HG03439 (cell line): ENCODE measurements around the gene SLC2A4.

Experiments
- ATAC-seq: cut with Tn5 transposase; IDR thresholded peaks from one replicate; pipeline ENCODE4 v1.9.1; 2021; ENCODE audit warnings: mild to moderate bottlenecking, moderate library complexity; ENCODE audit not compliant: unreplicated experiment

SLC2A4 gene

GRCh38 chr17:7246779-7247178 is 34.7 kb upstream of the SLC2A4 start:
- no peak for ATAC-seq

GRCh38 chr17:7248796-7249195 is 32.7 kb upstream of the SLC2A4 start:
- no peak for ATAC-seq

- ATAC-seq: no peak
These were observed 32.3 kb upstream of the SLC2A4 start for GRCh38 chr17:7249214-7249613.

GRCh38 chr17:7249830-7250229 is 31.7 kb upstream of the SLC2A4 start:
- no peak for ATAC-seq

- ATAC-seq: peak; percentile 10
These were observed 30.6 kb upstream of the SLC2A4 start for GRCh38 chr17:7250695-7251627.

GRCh38 chr17:7251661-7252175 is 29.8 kb upstream of the SLC2A4 start, which contains the start of gene CTDNEP1:
Gene CTDNEP1, minus strand, starts transcription at chr17:7251734. Its CDS starts 438 bp downstream, at chr17:7251296.
- ATAC-seq: peak; percentile 81

- peak; percentile 52 for ATAC-seq
These were observed 29.1 kb upstream of the SLC2A4 start, which contains the start of gene ELP5 for GRCh38 chr17:7252176-7253043. Gene ELP5, plus strand, starts transcription at chr17:7252215. Its CDS starts 336 bp downstream, at chr17:7252551.

GRCh38 chr17:7253082-7253481 is 28.4 kb upstream of the SLC2A4 start:
- ATAC-seq: no peak

- ATAC-seq: no peak
These were observed 27.0 kb upstream of the SLC2A4 start for GRCh38 chr17:7254511-7254910.

- ATAC-seq: no peak
These were observed 24.6 kb upstream of the SLC2A4 start for GRCh38 chr17:7256766-7257456.

- no peak for ATAC-seq
These were observed 22.6 kb upstream of the SLC2A4 start for GRCh38 chr17:7258731-7259554.

- ATAC-seq: no peak
These were observed 22.0 kb upstream of the SLC2A4 start for GRCh38 chr17:7259555-7259889.

- ATAC-seq: no peak
These were observed 21.4 kb upstream of the SLC2A4 start for GRCh38 chr17:7260151-7260550.

- ATAC-seq: no peak
These were observed 20.7 kb upstream of the SLC2A4 start for GRCh38 chr17:7260651-7261378.

- ATAC-seq: no peak
These were observed 19.9 kb upstream of the SLC2A4 start for GRCh38 chr17:7261379-7262191.

GRCh38 chr17:7262192-7262934 is 19.2 kb upstream of the SLC2A4 start, which contains the start of gene CLDN7:
Gene CLDN7, minus strand, starts transcription at chr17:7262478. Its CDS starts 435 bp downstream, at chr17:7262043.
- no peak for ATAC-seq

GRCh38 chr17:7262935-7263800 is 18.4 kb upstream of the SLC2A4 start:
- ATAC-seq: no peak
